NCI-H1436 treated with DMSO at 0.1 percent for 48 hours (cell line): ENCODE data around the gene SORCS2.
"Not testable (repeated sequence)": the region's sequence is repeated elsewhere in the genome, so short reads cannot be mapped to it uniquely, and the experiment has no call there.

ENCODE experiments used
- DNase-seq: peaks from one replicate; lab custom pipeline; 2025; lab: John Stamatoyannopoulos, UW

SORCS2 gene

DNA sequence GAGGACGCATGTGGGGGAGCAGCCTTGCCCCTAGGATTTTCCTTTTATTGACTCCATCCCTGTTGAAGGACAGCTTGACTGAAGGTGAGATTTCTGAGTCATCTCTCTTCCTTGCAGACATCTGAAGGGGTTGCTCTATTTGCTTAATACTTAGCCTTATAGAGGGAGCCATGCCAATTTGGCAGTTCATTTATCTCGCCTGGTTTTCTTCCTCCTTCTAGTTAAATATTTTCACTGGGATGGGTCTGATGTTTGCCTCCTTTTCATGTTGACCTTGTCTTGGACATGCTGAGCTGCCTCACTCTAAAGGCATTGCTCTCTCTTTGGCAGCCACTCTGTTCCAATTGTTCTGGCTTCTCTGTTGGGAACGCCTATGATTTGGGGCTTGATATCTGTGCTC lies 393.4 kb downstream of the SORCS2 start:
- DNase-seq = no peak

DNA sequence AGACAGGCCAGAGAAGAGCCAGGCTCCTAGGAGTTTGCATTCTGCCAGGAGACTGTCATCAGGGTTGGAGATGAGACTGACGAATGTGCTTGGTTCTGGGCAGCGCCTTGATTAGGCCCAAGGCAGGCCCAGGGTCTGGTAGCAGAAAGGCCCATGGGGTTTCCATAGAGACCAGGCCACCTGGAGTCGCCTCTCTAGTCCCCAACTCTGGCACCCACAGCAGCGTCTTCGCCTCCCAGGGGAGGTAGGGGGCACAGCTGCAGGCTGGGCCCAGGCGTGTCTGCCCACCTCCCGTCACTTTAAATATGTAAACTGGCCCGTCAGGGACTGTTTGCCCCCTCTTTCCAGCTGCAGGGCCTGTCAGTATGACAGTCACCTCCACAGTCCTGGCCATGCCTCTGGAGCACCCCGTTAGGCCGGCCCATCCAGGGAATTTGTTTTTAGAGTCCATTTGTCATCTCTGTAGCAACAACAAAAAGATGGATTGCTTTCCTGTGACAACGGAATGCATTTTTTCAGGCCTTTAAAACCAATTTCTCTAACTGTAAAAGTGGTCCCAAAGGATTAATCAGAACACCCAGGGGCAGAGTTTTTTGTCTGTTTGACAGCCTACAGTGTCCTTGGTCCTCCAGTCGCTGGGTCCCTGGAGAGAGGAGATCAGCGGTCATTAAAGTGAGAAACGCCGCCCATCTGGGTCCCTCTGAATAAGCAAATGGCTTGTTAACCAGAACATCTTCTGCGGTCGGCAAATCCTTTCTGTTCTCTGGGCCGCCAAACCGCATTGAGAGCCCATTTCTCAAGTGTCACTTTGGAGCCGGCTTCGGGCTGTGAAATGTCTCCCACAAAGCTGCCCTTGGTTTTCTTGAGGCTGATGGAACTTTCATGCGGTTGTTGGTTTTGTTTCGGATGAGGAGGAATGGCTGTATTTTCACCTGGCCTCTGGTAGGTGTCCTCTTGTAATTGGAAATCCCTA lies 395.4 kb downstream of the SORCS2 start:
- DNase-seq = no peak

DNA sequence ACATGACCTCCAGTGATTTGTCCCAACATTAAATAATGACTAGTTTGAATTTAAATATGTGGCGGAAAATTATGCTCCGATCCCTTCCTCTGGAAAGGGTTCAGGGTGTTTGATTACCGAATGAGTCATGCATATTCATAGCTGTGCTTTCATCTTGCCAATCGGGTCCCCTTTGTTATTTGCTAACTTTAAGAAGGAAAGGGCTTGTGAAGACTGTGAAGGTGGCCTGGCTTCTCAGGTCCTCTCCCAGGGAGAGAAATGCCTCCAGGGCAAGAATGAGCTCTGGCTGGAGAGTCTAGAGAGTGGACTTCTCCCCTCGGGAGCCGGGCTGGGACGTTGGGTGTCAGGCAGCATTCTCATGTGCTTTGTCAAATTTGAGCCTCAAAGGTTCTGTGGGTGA lies 397.9 kb downstream of the SORCS2 start:
- DNase-seq = no peak

DNA sequence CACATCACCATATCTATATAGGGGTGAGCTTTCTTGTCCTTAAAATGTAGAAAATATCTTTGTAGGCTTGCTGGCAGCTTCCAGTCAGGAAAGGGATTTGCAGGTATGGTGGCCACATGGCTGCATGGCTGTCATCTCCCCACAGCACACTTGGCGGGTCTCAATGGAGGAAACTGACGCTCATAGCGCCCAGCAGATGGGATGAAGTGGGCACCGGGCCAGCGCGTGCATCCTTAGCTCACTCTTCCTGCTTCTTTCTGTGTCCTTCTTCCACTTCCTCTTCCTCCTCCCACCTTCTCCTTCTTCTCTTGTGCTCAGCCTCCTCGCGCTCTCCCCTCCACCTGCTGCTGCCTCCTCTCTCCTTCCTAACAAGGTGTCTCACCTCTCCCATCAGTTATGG lies 398.6 kb downstream of the SORCS2 start:
- no peak for DNase-seq

DNA sequence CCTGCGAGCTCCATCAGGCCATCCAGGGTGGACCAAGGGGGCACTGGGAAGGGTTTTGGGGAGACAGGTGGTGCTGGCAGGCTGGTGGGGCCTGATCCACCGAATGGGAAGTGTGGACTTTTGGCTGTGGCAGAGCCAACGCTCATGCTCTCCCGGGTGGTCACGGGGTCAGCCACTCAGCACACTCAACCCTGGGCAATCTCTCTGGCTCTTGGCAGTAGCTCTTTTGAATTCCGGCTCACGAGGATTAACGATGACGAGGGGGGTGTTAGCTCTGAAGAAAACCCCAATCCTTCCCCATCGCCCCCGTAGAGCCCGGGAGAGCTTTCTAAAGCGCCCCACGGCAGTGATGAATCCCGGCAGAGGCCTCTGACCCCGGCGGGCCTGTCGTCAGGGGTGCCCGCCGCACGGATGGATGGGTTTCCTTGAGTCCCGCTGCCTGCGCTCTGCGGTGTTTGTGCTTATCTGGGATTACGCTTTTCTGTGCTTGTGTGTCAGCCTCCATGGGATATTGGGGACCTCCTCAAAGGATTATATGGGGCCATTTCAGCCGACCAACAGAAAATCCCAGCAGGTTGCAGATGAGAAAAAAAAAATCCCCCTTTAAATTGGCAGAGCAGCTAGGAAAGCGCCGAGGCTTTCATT lies 399.2 kb downstream of the SORCS2 start:
- no peak for DNase-seq

DNA sequence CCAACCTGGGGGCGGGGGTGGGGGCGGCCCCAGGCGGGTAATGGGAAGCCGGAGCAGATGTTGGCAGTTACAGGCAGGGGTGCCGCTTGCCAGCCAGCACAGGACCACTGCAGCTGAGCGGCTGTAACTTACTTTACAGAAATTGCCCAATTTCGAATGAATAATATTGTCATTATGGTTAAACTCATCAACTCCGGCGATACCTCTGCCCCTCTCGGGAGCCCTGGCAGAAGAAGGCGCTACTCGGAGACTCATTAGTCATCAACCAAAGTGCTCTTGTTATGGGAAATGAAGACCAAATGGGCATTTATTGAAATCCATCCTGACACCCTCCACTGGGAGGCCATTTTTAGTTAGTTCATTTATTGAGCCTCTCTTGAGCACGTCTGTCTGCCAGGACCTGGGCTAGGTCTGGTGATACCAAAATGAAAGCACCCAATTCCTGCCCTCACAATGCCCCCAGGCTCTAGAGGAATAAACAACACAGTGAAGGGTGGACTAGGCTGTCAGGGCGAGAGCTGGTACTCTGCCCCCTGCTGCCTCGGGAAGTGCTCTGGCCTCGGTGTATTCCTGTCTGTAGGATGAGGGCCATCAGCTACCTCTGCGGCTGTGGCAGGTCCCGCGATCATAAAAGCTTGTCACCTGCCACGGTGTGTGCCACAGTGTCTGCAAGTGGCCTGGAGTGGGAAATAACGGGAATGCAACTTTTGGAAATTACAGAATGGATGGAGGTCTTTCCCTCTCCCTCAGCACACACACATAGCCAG lies 401.5 kb downstream of the SORCS2 start:
- no peak for DNase-seq

DNA sequence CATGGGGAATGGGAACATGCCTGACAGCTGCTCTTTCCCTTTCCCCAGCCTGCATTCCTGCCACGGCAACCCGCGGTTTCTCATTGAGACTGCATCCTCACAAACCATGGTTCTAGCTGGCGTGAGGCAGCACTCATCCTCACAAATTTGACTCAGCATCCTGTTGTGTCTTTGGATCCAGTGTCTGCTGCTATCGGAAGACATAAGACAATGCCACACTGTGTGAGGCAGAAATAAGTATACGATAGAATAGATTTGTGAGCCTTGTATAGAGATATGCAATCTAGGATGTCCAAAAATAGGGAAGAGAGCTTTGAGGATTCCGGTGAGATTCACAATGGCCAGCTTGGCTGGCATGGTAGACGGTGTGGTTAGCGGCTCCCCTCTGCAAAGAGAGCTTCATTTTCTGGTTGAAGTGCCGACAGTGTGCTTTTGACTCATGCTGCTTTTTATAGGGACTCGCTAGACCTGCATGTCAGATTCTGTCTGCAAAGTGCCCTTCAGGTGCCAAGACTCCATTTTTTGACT lies 403.7 kb downstream of the SORCS2 start:
- no peak for DNase-seq

DNA sequence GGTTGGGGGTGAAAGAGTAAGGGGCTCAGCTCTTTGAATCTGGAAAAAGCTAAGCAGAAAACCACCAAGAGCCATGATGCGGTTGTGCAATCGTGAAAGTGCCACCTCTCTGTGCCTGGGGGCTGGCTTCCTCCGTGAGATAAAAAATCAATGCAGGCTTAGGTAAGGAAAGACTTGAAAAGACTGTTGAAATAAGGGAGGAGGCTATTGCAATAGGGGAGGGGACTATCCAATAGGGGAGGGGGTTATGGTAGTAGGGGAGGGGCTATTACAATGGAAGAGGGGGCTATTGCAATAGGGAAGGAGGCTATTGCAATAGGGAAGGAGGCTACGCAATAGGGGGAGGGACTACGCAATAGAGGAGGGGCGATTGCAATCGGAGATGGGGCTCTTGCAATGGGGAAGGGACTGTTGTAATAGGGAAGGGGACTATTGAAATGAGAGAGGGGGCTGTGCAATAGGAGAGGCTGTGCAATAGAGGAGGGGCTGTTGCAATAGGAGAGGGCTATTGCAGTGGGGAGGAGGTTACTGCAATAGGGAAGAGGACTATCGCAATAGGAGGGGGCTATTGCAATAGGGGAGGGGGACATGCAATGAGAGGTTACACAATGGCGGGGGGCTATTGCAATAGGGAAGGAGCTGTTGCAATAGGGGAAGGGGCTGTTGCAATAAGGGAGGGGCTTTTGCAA lies 404.7 kb downstream of the SORCS2 start:
- no peak for DNase-seq

DNA sequence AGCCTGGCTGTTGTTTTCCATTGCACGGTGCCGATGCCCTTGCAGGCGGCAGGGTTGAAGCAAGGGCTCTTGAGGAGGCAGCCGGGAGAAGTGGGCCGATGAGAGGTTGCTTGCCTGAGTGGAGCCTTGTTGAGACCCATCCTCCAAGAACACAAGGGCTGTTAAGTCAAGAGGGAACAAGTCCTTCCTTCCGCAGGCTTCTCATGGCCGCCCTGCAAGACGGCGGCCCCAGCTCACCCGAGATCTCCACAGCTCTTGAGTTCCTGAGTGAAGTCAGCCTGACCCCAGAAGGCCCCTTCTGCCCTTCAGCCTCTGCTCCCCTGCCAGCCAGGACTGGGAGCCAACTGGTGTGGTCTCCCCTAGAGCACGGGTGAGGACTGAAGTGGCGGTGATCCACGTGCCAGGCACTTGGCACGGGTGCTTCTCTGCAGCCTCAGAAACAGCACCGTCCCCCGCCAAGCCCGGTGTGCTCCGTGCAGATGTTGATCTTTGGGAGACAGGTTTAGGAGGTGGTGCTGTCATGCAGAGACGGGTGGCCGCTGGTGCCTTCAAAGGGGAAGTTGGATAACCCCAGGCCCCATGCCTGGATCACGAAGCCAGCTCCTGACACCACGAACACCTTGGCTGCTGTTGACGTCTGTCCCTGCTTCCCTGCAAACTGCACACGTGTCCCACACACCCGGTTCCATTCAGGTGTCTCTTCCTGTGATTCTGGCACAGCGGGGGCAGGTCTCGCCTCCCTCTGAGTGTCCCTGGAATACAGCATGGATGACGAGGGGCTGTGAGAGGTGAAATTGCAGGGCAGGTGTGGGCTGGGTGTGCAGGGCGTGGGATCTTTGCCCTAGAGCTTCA lies 406.8 kb downstream of the SORCS2 start:
- DNase-seq = no peak

DNA sequence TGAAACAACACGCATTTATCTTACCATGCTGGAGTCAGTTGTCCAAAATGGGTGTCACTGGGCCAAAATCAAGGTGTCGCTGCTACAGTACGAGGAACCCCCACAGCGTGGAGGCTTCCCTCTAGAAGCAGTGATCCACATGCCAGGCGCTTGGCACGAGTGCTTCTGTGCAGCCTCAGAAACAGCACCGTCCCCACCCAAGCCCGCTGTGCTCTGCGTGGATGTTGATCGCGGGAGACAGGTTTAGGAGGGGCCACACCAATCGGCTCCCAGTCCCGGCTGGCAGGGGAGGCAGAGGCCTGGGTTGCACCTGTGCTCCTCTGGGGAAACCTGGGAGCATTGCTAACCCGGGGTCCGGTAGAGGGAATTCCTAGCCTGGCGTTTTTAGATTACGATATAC lies 407.9 kb downstream of the SORCS2 start:
- no peak for DNase-seq

DNA sequence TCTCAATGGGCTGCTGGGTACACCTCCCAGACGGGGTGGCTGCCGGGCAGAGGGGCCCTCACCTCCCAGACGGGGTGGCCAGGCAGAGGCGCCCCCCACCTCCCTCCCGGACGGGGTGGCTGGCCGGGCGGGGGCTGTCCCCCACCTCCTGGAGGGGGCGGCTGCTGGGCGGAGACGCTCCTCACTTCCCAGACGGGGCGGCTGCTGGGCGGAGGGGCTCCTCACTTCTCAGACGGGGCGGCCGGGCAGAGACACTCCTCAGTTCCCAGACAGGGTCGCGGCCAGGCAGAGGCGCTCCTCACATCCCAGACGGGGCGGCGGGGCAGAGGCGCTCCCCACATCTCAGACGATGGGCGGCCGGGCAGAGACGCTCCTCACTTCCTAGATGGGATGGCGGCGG lies 409.8 kb downstream of the SORCS2 start:
- DNase-seq = not testable (repeated sequence)

DNA sequence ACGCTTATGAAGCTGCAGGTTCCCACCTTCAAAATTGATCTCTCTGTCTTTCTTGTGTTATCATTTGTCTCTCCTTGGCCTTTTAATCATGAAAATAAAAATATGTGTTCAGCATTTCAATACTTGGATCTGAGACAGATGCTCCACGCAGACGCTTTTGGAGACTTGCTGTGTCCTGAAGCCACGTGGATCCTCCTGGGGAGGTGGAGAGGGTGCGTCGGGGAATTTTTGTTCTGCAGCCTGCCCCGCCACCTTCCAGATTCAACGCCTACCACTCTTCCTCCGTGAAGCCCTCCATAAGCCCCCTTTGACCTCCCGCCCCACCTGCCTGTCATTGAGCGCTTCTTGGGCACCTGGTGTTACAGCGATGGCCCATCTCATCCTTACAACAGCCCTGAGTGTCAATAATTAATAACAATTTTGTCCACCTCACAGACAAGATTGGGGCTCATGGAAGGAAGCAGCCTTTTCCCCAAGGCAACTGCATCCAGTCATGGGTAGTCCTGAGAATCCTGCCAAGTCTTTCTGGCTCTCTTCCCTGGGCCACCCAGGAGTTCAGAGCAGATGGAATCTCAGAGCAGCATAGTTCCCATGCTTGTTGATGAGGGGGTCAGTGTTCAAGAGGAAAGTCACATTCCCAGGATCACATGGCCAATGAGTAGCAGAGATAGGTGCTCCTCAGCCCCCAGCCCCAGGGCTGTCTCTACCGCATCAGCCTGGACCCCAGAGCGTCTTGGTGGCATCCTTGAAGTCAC lies 415.0 kb downstream of the SORCS2 start:
- no peak for DNase-seq

DNA sequence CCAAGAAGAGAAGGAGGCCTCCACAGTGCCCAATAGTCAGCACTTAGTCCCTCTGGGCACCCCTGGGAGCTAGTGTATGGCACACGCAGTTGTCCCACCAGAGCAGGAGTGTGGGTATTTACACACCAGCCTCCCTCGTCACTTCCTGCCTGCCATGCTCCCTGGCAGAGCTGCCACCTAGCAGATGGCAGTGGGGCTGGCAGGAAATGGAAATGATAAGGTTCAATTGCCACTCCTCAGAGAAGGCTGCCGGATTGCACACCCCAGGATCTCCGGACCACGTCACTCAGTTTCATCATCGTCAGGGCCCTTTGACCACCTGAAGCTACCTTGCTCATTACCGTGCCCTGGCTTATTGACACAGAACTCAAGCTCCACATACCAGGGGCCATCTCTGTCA lies 415.7 kb downstream of the SORCS2 start:
- no peak for DNase-seq

DNA sequence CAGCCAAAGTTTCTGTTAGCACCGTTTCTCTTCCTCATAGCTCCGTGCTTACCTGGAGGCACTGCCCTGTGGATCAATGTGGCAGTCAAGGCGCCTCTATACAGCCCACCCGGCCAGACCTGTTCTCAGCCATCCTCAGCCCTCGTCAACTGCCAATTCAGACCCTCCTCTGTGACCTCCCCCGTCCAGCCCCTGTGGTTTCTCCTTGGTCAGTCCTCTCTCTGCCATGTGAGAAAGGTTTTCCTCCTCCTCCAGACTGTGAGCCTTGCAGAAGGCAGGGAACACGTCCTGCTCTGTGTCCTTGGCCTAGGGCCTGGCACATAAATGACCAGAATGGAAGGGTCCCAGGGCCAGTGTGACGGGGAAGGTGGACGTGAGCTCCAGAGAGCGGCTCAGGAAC lies 417.0 kb downstream of the SORCS2 start:
- no peak for DNase-seq

DNA sequence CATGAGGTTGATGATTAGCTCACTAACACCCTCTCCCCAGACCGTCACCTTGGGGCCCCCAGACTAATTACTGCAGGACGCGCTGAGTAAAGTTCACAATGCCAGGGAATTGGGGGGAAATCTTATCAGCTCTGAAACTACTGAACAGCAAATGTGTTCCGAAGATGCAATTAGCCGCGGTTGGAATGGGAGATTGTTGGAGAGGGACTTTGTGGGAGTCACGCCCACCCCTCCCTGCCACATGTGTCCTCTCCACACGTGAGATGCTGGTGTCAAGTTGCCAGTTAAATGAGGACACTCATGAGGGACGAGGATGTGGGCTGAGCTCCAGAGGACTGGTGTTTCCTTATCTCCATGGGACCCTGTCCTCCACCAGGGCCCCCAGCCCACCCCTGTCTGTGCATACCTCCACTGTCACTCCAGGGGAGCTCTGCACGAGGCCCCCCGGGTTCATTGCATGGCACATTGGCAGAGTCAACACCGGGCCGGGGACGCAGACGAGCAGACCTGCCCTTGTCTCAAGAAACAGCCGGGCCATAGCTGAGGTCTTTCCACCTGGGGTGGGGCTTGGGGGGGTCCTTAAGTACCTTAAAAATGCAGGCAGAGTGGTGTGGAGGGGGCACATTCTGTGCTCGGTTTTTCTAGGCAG lies 417.8 kb downstream of the SORCS2 start:
- no peak for DNase-seq

DNA sequence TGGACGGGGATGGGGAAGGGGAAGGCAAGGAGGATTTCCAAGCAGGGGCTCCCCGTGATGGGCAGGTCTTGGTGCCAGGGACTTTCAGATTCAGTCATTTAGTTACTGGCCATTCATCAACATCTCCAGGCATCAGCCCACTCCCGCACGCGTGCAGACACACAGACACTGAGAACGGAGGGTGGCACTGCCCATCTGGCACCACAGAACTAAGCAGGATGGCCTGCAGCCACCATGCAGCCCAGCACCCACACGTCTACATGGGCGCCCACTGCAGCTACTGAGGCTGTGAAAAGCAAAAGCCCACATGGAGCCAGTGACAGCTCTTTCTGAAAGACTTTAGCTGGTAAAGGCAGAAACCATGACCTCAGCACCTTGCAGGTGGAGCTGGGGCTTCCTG lies 418.5 kb downstream of the SORCS2 start:
- DNase-seq = no peak

DNA sequence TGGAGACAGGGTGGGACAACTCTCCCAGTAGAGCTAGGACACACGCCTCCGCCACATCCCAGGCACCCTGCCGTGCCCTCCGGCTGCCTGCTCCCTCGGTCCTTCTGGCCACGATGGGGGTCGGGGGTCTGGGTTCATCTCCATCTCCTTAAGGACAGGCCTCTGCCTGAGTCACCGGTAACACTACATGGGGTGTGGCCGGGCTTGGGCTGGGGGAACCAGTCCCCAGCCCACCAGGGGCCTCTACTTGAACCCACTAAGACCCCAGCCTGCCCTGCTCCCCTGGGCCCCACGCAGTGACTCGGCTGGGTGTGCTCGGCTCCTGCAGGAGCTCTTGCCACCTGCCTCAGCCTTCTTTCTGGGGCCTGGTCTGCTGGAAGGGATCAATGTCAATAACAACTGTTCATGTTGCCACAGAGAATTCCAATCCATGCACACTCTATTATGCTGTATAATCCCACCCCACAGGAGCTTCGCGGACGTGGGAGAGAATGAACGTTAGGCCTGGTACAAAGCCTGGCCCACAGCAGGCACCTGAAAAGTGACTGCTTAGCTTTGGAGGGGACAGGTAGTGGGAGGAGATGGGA lies 420.1 kb downstream of the SORCS2 start:
- no peak for DNase-seq

DNA sequence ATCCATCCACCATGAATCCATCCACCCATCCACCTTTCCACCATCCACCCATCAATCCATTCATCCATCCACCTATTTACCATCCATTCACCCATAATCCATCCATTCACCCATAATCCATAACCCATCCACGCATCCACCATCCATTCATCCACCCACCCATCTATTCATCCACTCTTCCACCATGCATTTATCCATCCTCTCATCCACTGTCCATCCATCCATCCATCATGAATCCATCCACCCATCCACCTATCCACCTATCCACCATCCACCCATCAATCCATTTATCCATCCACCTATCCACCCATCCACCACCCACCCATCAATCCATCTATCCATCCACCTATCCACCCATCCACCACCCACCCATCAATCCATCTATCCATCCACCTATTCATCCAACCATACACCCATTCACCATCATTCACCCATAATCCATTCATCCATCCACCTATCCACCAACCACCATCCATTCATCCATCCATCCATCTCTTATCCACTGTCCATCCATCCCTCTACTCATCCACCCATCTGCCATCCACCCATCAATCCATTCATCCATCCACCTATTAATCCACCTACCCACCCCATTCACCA lies 422.1 kb downstream of the SORCS2 start:
- no peak for DNase-seq

DNA sequence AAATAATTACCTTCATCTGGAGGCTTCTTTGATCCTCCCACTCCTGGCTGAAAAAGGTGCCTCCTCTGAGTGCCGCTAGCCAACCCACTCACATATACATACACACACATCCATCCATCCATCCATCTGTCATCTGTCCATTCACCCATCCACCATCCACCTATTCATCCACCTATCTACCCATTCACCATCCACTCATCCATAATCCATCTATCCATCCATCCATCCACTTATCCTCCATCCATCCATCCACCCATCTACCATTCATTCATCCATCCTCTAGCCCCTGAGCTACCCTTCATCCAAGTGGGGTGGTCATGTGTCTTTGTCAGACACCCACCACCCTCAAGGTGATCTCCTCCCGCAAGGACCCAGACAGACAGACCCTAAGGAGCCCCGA lies 423.9 kb downstream of the SORCS2 start:
- no peak for DNase-seq
